H9 (cell line): ENCODE measurements around the gene ESRP2. TPM values are rescaled to one million over a fixed set of nuclear protein-coding genes. Genes with fewer than 3 reads are reported as not detected.

Experiments used
- DNase-seq: peaks from one replicate; pipeline ENCODE4 v3.0.0-alpha.2; 2017
- H2AFZ ChIP-seq: one replicate; pipeline ENCODE4 v1.6.1; 2013; ENCODE audit warnings: mild to moderate bottlenecking, low read length, control low read depth, moderate library complexity
- H2AK5ac ChIP-seq: 2 replicates; pipeline ENCODE4 v1.6.1; 2013; ENCODE audit warnings: low read length, control low read depth, mixed read lengths; ENCODE audit not compliant: insufficient read length
- H2BK120ac ChIP-seq: one replicate; pipeline ENCODE4 v1.6.1; 2013; ENCODE audit warnings: low read depth, mild to moderate bottlenecking, low read length, control low read depth, inconsistent platforms; ENCODE audit not compliant: poor library complexity, severe bottlenecking
- H2BK12ac ChIP-seq: 2 replicates; pipeline ENCODE4 v1.6.1; 2013; ENCODE audit warnings: low read length, control low read depth, mixed read lengths, low read depth; ENCODE audit not compliant: insufficient read length
- H2BK15ac ChIP-seq: 2 replicates; pipeline ENCODE4 v1.6.1; 2013; ENCODE audit warnings: low read depth, low read length, control low read depth
- H2BK20ac ChIP-seq: one replicate; pipeline ENCODE4 v1.6.1; 2013; ENCODE audit warnings: low read depth, mild to moderate bottlenecking, low read length, control low read depth, inconsistent platforms; ENCODE audit not compliant: poor library complexity, severe bottlenecking
- H2BK5ac ChIP-seq: 2 replicates; pipeline ENCODE4 v1.6.1; 2013; ENCODE audit warnings: low read length, control low read depth, mixed read lengths; ENCODE audit not compliant: insufficient read length
- H3K14ac ChIP-seq: 2 replicates; pipeline ENCODE4 v1.6.1; 2013; ENCODE audit warnings: low read length, control low read depth; ENCODE audit not compliant: insufficient read depth
- H3K18ac ChIP-seq: 2 replicates; pipeline ENCODE4 v1.6.1; 2013; ENCODE audit warnings: low read depth, mild to moderate bottlenecking, mixed read lengths, low read length, control low read depth; ENCODE audit not compliant: insufficient read length
- H3K23ac ChIP-seq: 2 replicates; pipeline ENCODE4 v1.6.1; 2013; ENCODE audit warnings: low read length, control low read depth, mixed read lengths, low read depth; ENCODE audit not compliant: insufficient read length
- H3K23me2 ChIP-seq: 2 replicates; pipeline ENCODE4 v1.6.1; 2013; ENCODE audit warnings: low read depth, mild to moderate bottlenecking, mixed read lengths, low read length, control low read depth; ENCODE audit not compliant: insufficient read length, poor library complexity, severe bottlenecking
- H3K27ac ChIP-seq: 2 replicates; pipeline ENCODE4 v1.5.1; 2013; ENCODE audit warnings: low read length, control low read depth, mixed read lengths, low read depth; ENCODE audit not compliant: insufficient read length
- H3K27me3 ChIP-seq: 2 replicates; pipeline ENCODE4 v1.6.1; 2013; ENCODE audit warnings: low read length, control low read depth, inconsistent platforms; ENCODE audit not compliant: insufficient read depth
- H3K4ac ChIP-seq: 2 replicates; pipeline ENCODE4 v1.6.1; 2013; ENCODE audit warnings: low read depth, mild to moderate bottlenecking, control low read depth, inconsistent platforms, low read length, moderate library complexity
- H3K4me1 ChIP-seq: 2 replicates; pipeline ENCODE4 v1.6.1; 2013; ENCODE audit warnings: low read length, control low read depth, inconsistent platforms; ENCODE audit not compliant: insufficient read depth
- H3K4me2 ChIP-seq: 2 replicates; pipeline ENCODE4 v1.6.1; 2013; ENCODE audit warnings: low read length, control low read depth, mixed read lengths; ENCODE audit not compliant: insufficient read length, insufficient read depth
- H3K56ac ChIP-seq: 2 replicates; pipeline ENCODE4 v1.6.1; 2013; ENCODE audit warnings: low read depth, mild to moderate bottlenecking, mixed read lengths, low read length, control low read depth; ENCODE audit not compliant: insufficient read length
- H3K79me1 ChIP-seq: 2 replicates; pipeline ENCODE4 v1.6.1; 2013; ENCODE audit warnings: low read depth, mild to moderate bottlenecking, moderate library complexity, low read length, control low read depth, inconsistent platforms; ENCODE audit not compliant: insufficient read depth, poor library complexity, severe bottlenecking
- H3K79me2 ChIP-seq: 2 replicates; pipeline ENCODE4 v1.6.1; 2013; ENCODE audit warnings: low read length, control low read depth, inconsistent platforms; ENCODE audit not compliant: insufficient read depth
- H3K9ac ChIP-seq: 2 replicates; pipeline ENCODE4 v1.6.1; 2013; ENCODE audit warnings: low read length, control low read depth, mixed read lengths; ENCODE audit not compliant: insufficient read length; ENCODE audit errors: extremely low read depth
- H3K9me3 ChIP-seq: one replicate; pipeline ENCODE4 v1.6.1; 2013; ENCODE audit warnings: low read depth, low read length, inconsistent platforms; ENCODE audit not compliant: control insufficient read depth
- H3T11ph ChIP-seq: one replicate; pipeline ENCODE4 v1.6.1; 2013; ENCODE audit warnings: mild to moderate bottlenecking, low read length, control low read depth, inconsistent platforms
- H4K20me1 ChIP-seq: one replicate; pipeline ENCODE4 v1.6.1; 2013; ENCODE audit not compliant: control insufficient read depth, insufficient read length, insufficient read depth
- H4K5ac ChIP-seq: 2 replicates; pipeline ENCODE4 v1.6.1; 2013; ENCODE audit warnings: low read depth, mild to moderate bottlenecking, mixed read lengths, low read length, control low read depth; ENCODE audit not compliant: insufficient read length
- H4K8ac ChIP-seq: replicated peaks from 2 replicates; pipeline ENCODE4 v1.6.1; 2013; ENCODE audit warnings: low read length, control low read depth, mixed read lengths, low read depth; ENCODE audit not compliant: insufficient read length
- H4K91ac ChIP-seq: 2 replicates; pipeline ENCODE4 v1.6.1; 2013; ENCODE audit warnings: low read depth, mild to moderate bottlenecking, moderate library complexity, mixed read lengths, low read length, control low read depth; ENCODE audit not compliant: insufficient read length
- H3K27ac Mint-ChIP-seq, 3 experiments: 2 replicates in 2 of 3; 3 replicates in 1 of 3; pipeline ENCODE4 v1.8.0; 2020 to 2021; ENCODE audit warnings: mixed read lengths in 3 of 3, mild to moderate bottlenecking in 1 of 3, moderate library complexity in 1 of 3
- H3K27me3 Mint-ChIP-seq: 2 replicates; pipeline ENCODE4 v1.8.0; 2021; ENCODE audit warnings: low read depth, mild to moderate bottlenecking, moderate library complexity, mixed read lengths
- H3K36me3 Mint-ChIP-seq, 3 experiments: 2 replicates in 2 of 3; 3 replicates in 1 of 3; pipeline ENCODE4 v1.8.0; 2020 to 2021; ENCODE audit warnings: low read depth in 3 of 3, mixed read lengths in 3 of 3; ENCODE audit not compliant: insufficient read depth in 1 of 3
- H3K4me1 Mint-ChIP-seq, 2 experiments: 2 replicates each; pipeline ENCODE4 v1.8.0; 2020; ENCODE audit warnings: mixed read lengths in 2 of 2
- H3K4me3 Mint-ChIP-seq, 2 experiments: 2 replicates in 1 of 2; 3 replicates in 1 of 2; pipeline ENCODE4 v1.8.0; 2020 to 2021; ENCODE audit warnings: mild to moderate bottlenecking in 2 of 2, mixed read lengths in 2 of 2, moderate library complexity in 1 of 2
- H3K9me3 Mint-ChIP-seq, 2 experiments: 2 replicates in 1 of 2; 3 replicates in 1 of 2; pipeline ENCODE4 v1.8.0; 2020; ENCODE audit warnings: mild to moderate bottlenecking in 2 of 2, mixed read lengths in 2 of 2, moderate library complexity in 1 of 2
- CTCF ChIP-seq: fragments of 200-600 bp; sonication (generic); conservative IDR thresholded peaks from 3 replicates; pipeline ENCODE4 v1.8.0; 2021; ENCODE audit warnings: antibody characterized with exemption, mild to moderate bottlenecking
- total RNA-seq: library from RNA; stranded (reverse); gene quantifications from 2 replicates; pipeline ENCODE4 v1.2.1, GENCODE V29; 2021

Gene ESRP2
- total RNA-seq, 1 experiment from 2014 or later = 59.5 TPM

- H3K4me2 ChIP-seq = no peak overlapping the region
- H4K20me1 ChIP-seq = no peaks in the 10 kb centered on the region
- H3K56ac ChIP-seq = no peak overlapping the region
- Mint-ChIP-seq H3K36me3 (peaks cover 0 to 2% (median 0%) of the 10 kb centered on the region in 3 experiments; a peak in 2 of 7 replicates), H3K4me3 (no peak overlapping the region), H3K4me1 (no peaks in the 10 kb centered on the region), H3K27ac (peak overlapping the region in 1 of 3 experiments; percentile 85; a peak in 2 of 7 replicates), H3K27me3 (no peaks in the 10 kb centered on the region), H3K9me3 (no peaks in the 10 kb centered on the region)
- no peak overlapping the region for H2BK12ac ChIP-seq
- no peak overlapping the region for H3T11ph ChIP-seq
- TF ChIP-seq CTCF = no peak
- H3K27me3 ChIP-seq = no peaks in the 10 kb centered on the region
- H3K4ac ChIP-seq = no peak overlapping the region
- H3K9ac ChIP-seq = no peak overlapping the region
- DNase-seq = no peak
- no peak overlapping the region for H4K91ac ChIP-seq
- H3K27ac ChIP-seq = no peak overlapping the region
- H3K79me1 ChIP-seq = no peaks in the 10 kb centered on the region
- no peak overlapping the region for H4K5ac ChIP-seq
- no peak overlapping the region for H2AK5ac ChIP-seq
- no peaks in the 10 kb centered on the region for H3K9me3 ChIP-seq
- H3K14ac ChIP-seq = no peak overlapping the region
- H2AFZ ChIP-seq = no peak overlapping the region
- no peaks in the 10 kb centered on the region for H3K4me1 ChIP-seq
- H3K79me2 ChIP-seq = no peaks in the 10 kb centered on the region
- H3K23me2 ChIP-seq = no peaks in the 10 kb centered on the region
- H3K18ac ChIP-seq = no peak overlapping the region
- no peak overlapping the region for H3K23ac ChIP-seq
- no peak overlapping the region for H4K8ac ChIP-seq
- H2BK5ac ChIP-seq = no peak overlapping the region
- no peak overlapping the region for H2BK120ac ChIP-seq
- H2BK15ac ChIP-seq = no peak overlapping the region
- no peak overlapping the region for H2BK20ac ChIP-seq
These were observed 33.8 kb downstream of the ESRP2 start for GRCh38 chr16:68202091-68202519.
